HEK293T (cell line): Measurements from ENCODE around the gene INKA1.
"Not testable (repeated sequence)": the region's sequence is repeated elsewhere in the genome, so short reads cannot be mapped to it uniquely, and the experiment has no call there.

Experiments
- CTCF ChIA-PET: fragments of 350-600 bp; formaldehyde crosslinking; extraction: SDS; loops from one replicate; lab custom pipeline; 2021; ENCODE audit warnings: antibody characterized with exemption, inconsistent platforms; lab: Yijun Ruan, JAX
- POLR2A ChIA-PET: fragments of 350-600 bp; formaldehyde crosslinking; extraction: SDS; loops from one replicate; lab custom pipeline; 2020; ENCODE audit warnings: antibody characterized with exemption, inconsistent platforms; lab: Yijun Ruan, JAX
- DNase-seq: peaks from one replicate; pipeline ENCODE4 v3.0.0; 2012; ENCODE audit warnings: mixed read lengths; ENCODE audit errors: extremely low spot score
- ARNT ChIP-seq: fragments of 450-650 bp; IDR thresholded peaks from 2 replicates; pipeline ENCODE4 v1.6.1; 2017; ENCODE audit warnings: mild to moderate bottlenecking
- BHLHE40 ChIP-seq: fragments of 450-650 bp; IDR thresholded peaks from 2 replicates; pipeline ENCODE4 v1.6.1; 2016; ENCODE audit warnings: mild to moderate bottlenecking, moderate library complexity, borderline replicate concordance
- CTBP1 ChIP-seq: fragments of 450-650 bp; IDR thresholded peaks from 2 replicates; pipeline ENCODE4 v1.6.1; 2016; ENCODE audit warnings: borderline replicate concordance
- ELF4 ChIP-seq: fragments of 450-650 bp; IDR thresholded peaks from 2 replicates; pipeline ENCODE4 v1.6.1; 2017; ENCODE audit warnings: antibody characterized with exemption
- FOXA1 ChIP-seq: fragments of 450-650 bp; IDR thresholded peaks from 2 replicates; pipeline ENCODE4 v1.6.1; 2016; ENCODE audit warnings: mild to moderate bottlenecking
- FOXK2 ChIP-seq: fragments of 450-650 bp; IDR thresholded peaks from 2 replicates; pipeline ENCODE4 v1.6.1; 2016; ENCODE audit warnings: mild to moderate bottlenecking
- FOXM1 ChIP-seq: fragments of 450-650 bp; IDR thresholded peaks from 2 replicates; pipeline ENCODE4 v1.6.1; 2017; ENCODE audit warnings: mild to moderate bottlenecking, borderline replicate concordance
- HDGF ChIP-seq: fragments of 450-650 bp; IDR thresholded peaks from 2 replicates; pipeline ENCODE4 v1.6.1; 2017; ENCODE audit warnings: antibody characterized with exemption, borderline replicate concordance
- L3MBTL2 ChIP-seq: fragments of 450-650 bp; conservative IDR thresholded peaks from 2 replicates; pipeline ENCODE4 v1.6.1; 2016; ENCODE audit warnings: mild to moderate bottlenecking
- LEF1 ChIP-seq: fragments of 450-650 bp; IDR thresholded peaks from 2 replicates; pipeline ENCODE4 v1.6.1; 2017; ENCODE audit warnings: mild to moderate bottlenecking, borderline replicate concordance
- NFRKB ChIP-seq: fragments of 450-650 bp; IDR thresholded peaks from 2 replicates; pipeline ENCODE4 v1.6.1; 2016; ENCODE audit warnings: mild to moderate bottlenecking, moderate library complexity
- SP1 ChIP-seq: fragments of 450-650 bp; IDR thresholded peaks from 2 replicates; pipeline ENCODE4 v1.6.1; 2017
- SUZ12 ChIP-seq: fragments of 450-650 bp; IDR thresholded peaks from 2 replicates; pipeline ENCODE4 v1.6.1; 2016; ENCODE audit warnings: mild to moderate bottlenecking
- TARDBP ChIP-seq: fragments of 450-650 bp; IDR thresholded peaks from 2 replicates; pipeline ENCODE4 v1.6.1; 2016
- ZNF384 ChIP-seq: fragments of 450-650 bp; IDR thresholded peaks from 2 replicates; pipeline ENCODE4 v1.6.1; 2016
- TF ChIP-seq, protein P1 (sequence below): fragments of 450-650 bp; IDR thresholded peaks from 2 replicates; pipeline ENCODE4 v1.6.1; 2016

The INKA1 gene

DNA sequence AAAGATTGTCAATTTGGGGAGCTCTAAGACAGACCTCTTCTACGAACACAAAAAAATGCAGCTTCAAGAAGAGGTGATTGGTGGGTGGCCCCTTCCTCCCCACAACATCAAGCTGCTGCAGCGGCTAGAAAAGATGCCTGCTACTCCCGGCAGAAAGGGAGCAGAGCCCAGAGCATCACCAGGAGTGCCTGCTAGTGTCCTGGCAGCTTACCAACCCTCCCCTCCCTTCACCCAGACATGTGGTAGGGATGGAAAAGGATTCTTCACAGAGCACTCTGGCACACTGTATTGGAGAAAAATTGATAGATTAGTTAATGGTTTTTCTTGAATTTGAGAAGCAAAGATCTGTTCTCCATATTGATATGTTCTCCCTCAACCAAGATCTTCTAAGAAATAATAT, 27.5 kb upstream of the INKA1 start:
- TF ChIP-seq FOXM1 (no peak), ZNF384 (no peak), BHLHE40 (no peak), CTBP1 (no peak), SP1 (no peak), FOXK2 (no peak), ARNT (no peak), HDGF (no peak), NFRKB (no peak), ELF4 (no peak), TARDBP (no peak), FOXA1 (no peak), SUZ12 (no peak), L3MBTL2 (no peak)
- TF ChIP-seq, protein P1, sequence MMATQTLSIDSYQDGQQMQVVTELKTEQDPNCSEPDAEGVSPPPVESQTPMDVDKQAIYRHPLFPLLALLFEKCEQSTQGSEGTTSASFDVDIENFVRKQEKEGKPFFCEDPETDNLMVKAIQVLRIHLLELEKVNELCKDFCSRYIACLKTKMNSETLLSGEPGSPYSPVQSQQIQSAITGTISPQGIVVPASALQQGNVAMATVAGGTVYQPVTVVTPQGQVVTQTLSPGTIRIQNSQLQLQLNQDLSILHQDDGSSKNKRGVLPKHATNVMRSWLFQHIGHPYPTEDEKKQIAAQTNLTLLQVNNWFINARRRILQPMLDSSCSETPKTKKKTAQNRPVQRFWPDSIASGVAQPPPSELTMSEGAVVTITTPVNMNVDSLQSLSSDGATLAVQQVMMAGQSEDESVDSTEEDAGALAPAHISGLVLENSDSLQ = no peak
- POLR2A ChIA-PET = interaction anchor here (1.1 to 1.7 kb wide), 2 partner anchors 11 to 31 kb away, joined by 4 to 7 read pairs; partner anchors contain the start of gene IP6K1
- DNase-seq = no peak
- CTCF ChIA-PET = no interaction called here

DNA sequence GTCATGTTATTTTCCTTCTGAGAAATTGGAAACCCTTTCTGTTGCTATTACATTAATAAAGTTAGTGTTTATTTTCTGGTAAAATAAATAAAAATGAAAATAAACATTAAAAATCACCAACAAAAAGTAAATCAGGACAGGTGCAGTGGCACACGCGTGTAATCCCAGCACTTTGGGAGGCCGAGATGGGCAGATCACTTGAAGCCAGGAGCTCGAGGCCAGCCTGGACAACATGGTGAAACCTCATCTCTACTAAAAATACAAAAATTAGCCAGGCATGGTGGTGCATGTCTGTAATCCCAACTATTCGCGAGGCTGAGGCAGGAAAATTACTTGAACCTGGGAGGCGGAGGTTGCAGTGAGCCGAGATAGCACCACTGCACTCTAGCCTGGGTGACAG, 27.0 kb upstream of the INKA1 start:
- CTCF ChIA-PET = not testable (repeated sequence)

DNA sequence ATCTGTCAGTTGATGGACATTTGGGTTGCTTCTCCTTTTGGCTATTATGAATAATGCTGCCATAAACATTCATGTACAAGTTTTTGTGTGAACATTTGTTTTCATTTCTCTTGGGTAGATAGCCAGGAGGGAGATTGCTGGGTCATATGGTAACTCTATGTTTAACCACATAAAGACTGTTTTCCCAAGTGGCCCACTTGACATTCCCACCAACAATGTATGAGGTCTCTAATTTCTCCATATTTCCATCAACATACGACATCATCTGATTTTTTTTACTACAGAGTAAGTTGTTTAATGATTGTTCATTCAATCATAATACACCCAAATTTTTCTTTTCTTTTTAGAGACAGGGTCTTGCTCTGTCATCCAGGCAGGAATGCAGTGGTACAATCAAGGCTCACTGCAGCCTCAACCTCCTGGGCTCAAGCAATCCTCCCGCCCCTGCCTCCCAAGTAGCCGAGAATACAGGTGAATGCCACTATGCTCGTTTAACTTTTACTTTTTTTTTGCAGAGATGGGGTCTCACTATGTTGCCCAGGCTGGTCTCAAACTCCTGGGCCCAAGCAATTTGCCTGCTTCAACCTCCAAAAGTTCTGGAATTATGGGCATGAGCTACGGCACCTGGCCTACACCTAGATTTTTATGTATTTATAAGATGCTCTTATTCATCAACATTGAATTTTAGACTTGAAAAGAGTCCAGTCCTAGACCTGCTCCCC, 23.5 kb upstream of the INKA1 start:
- DNase-seq = no peak
- POLR2A ChIA-PET = no interaction called here
- TF ChIP-seq ELF4 (no peak), HDGF (no peak), SP1 (no peak), BHLHE40 (no peak), FOXM1 (no peak), ARNT (no peak), FOXK2 (no peak), TARDBP (no peak), NFRKB (no peak), ZNF384 (no peak), SUZ12 (no peak), FOXA1 (no peak), CTBP1 (no peak), L3MBTL2 (no peak)
- TF ChIP-seq, protein P1 = no peak
- CTCF ChIA-PET = no interaction called here

More for the DNA sequence above, 27.0 kb upstream of the INKA1 start:
- DNase-seq = not testable (repeated sequence)
- POLR2A ChIA-PET = interaction anchor here (1.1 to 1.7 kb wide), 2 partner anchors 10 to 31 kb away, joined by 4 to 7 read pairs; partner anchors contain the start of gene IP6K1

DNA sequence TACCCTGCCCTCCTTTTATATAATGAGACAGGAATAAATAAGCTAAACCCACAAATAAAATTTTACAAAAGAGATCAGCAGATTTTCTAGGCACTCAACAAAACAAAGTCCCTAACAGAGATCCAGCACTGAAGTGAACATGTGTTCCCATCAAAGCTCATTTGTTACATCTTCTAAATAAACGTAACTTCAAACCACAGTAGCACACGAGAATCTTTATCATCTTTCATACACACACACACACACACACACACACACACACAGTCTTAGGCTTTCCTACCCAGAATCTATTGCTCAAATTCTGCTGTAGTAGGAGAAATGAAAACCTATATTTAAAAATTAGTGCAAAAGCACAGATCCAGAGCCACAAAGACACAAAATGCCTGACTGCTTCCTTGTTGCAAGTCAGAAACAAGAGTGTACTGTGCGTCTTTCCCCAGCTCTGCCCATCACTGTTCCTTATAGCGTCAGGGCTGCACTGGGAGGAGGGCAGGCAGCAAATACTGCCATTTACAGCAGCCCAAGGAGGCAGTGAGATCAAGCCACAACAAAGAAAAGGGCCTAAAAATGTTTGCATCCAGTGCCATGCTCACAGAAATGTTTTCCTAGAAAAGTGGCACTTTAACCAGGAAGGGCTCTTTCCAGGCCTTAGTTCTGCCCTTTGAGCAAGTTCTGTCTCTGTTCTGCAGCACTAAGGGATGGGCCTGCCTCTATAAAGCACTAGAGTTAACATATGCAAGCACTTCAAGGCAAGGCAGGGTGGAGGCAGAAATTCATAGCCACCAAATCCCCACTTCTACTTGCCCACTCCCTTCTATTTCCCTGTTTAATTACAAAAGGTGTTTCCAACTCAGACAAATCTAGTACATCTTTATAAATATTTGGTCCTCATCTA, 22.7 kb upstream of the INKA1 start:
- ChIA-PET CTCF (no interaction called here), POLR2A (no interaction called here)
- no peak for TF ChIP-seq ZNF384
- TF ChIP-seq ARNT = no peak
- TF ChIP-seq NFRKB = no peak
- no peak for TF ChIP-seq FOXA1
- no peak for DNase-seq

DNA sequence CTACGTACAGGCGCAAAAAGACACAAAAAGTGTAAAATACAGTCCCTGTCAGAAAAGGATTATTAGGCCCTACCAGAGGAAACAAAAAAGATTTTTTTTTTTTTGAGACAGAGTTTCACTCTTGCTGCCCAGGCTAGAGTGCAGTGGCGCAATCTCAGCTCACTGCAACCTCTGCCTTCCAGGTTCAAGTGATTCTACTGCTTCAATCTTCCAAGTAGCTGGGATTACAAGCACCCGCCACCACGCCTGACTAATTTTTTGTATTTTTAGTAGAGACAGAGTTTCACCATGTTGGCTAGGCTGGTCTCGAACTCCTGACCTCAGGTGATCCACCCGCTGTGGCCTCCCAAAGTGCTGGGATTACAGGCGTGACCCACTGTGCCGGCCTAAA, 22.1 kb upstream of the INKA1 start:
- POLR2A ChIA-PET, DNase-seq, CTCF ChIA-PET: not testable (repeated sequence)

DNA sequence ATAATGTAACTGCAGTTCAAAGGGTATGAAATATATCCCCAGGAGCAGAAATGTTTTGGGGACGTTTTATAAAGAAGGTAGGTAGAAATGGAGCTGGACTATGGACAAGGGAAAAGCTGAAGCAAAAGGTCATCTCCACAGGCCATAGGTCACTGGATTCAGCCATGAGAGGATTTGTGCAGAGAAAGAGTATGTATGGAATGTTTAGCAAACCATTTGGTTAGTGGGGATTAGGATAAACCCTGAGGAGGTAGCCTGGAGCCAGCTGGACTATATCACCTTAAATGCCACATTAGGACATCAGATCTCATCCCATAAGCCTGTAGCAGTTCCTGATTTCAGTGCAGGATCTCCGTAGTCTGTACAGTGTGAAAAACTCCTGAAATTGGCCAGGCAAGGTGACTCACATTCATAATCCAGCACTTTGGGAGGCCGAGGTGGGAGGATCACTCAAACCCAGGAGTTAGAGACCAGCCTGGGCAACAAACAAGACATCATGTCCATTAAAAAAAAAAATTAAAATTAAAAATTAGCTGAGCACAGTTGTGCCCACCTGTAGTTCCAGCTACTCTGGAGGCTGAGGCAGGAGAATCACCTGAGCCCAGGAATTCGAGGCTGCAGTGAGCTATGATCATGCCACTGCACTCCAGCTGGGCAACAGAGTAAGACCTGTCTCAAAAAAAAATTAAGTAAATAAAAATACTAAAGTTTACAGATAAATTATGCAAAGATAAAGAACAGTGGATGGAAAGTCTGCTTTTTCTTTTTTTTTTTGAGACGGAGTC, 21.5 kb upstream of the INKA1 start:
- DNase-seq = no peak
- POLR2A ChIA-PET = interaction anchor here (0.7 kb wide), 1 partner anchor 413 kb away, joined by 4 read pairs; no protein-coding TSS in a partner anchor
- CTCF ChIA-PET = no interaction called here
- TF ChIP-seq FOXK2 = no peak
- TF ChIP-seq CTBP1 = no peak
- TF ChIP-seq ELF4 = no peak
- TF ChIP-seq ARNT = no peak
- TF ChIP-seq LEF1 = no peak
- TF ChIP-seq FOXA1 = no peak
- TF ChIP-seq TARDBP = no peak
- no peak for TF ChIP-seq ZNF384
- no peak for TF ChIP-seq HDGF
- TF ChIP-seq L3MBTL2 = no peak
- TF ChIP-seq, protein P1 = no peak
- no peak for TF ChIP-seq NFRKB
- no peak for TF ChIP-seq SUZ12
- no peak for TF ChIP-seq BHLHE40

DNA sequence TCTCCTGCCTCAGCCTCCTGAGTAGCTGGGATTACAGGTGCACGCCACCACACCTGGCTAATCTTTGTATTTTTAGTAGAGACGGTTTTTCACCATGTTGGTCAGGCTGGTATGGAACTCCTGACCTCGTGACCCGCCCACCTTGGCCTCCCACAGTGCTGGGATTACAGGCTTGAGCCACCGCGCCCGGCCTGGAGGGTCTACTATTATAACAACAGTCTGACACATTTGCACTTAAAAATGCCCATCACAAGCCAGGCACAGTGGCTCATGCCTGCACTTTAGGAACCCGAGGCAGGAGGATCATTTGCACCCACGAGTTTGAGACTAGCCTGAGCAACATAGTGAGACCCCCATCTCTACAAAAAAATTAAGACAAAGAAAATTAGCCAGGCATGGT, 20.8 kb upstream of the INKA1 start:
- DNase-seq, CTCF ChIA-PET: not testable (repeated sequence)
- POLR2A ChIA-PET = interaction anchor here (0.7 kb wide), 1 partner anchor 413 kb away, joined by 4 read pairs; no protein-coding TSS in a partner anchor
